ENCODE results near the gene CENPX.
A peak's percentile ranks its signal among the peaks of the same experiment; 100 is the strongest.
"Not testable (repeated sequence)": the region's sequence is repeated elsewhere in the genome, so short reads cannot be mapped to it uniquely, and the experiment has no call there.

CENPX gene

GRCh38 chr17:82038796-82039409, 16.2 kb upstream of the CENPX start:
- H3K27ac Mint-ChIP-seq, result peak overlapping the region; percentile 8
- not testable (repeated sequence) for H3K9me3 Mint-ChIP-seq; H3K4me3 Mint-ChIP-seq; DNase-seq (ENCODE audit: low spot score); H3K27me3 Mint-ChIP-seq (ENCODE audit: low read depth); H3K36me3 Mint-ChIP-seq (ENCODE audit: low read depth)
- peaks cover 19% of the 10 kb centered on the region for H3K4me1 Mint-ChIP-seq (ENCODE audit: low read depth)

DNA sequence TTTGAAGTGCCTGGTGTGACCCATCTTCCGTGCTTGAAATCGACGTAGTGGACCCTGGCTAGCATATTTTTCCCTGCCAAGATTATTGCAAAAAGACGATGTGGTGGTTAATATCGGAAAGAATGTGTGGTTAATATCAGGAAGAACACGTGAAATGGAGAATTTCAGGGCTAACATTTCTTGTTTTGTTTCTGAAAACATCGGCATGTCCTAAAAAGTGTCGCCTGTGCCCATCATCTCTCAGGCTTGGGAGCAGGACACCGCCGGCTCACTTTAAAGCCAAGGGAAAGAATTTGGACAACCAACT, 15.2 kb upstream of the CENPX start:
- Mint-ChIP-seq H3K27me3 (ENCODE audit: low read depth) (no peaks in the 10 kb centered on the region), H3K4me3 (peak overlapping the region; percentile 83), H3K36me3 (ENCODE audit: low read depth) (peaks cover 8% of the 10 kb centered on the region), H3K4me1 (ENCODE audit: low read depth) (peaks cover 19% of the 10 kb centered on the region), H3K27ac (peak overlapping the region; percentile 97), H3K9me3 (no peaks in the 10 kb centered on the region)
- DNase-seq (ENCODE audit: low spot score), result no peak

DNA sequence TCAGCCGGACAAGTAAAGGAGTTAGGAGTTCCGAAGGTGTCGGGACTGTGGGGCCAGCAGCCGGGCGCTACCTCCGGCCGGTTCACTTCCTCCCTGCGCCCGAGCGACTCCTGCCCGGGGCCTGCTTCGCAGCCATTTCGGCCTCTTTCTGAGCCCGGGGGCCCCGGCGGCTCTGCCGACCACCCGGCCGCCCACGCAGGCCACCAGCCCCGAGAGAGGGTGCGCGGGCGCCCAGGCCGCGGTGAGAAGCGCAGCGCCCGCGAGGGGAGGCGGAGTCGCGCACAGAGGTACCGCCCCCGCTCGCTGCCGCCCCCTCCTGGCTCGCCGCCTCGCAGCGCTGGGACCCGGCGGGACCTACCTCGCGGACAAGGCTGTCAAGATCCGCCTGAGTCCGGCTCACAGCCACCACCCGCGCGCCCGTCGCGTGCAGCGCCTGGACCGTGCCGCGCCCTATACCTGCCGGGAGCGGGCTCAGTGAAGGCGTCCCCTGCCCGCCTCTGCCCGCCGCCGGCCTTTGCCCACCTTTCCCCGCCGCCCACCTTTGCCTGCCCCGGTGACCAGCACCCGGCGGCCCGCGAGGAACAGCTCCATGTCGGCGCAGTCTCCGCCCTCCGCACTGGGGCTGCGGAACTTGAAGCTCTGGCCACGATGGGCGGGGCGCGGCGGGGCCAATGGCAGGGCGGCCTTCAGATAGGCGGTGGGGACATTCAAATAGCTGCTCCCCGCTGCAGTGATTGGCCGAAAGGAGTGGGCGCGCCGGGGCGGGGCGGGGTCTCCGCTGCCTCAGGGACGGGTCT, 14.6 kb upstream of the CENPX start, which contains the start of gene DCXR:
Gene DCXR, minus strand, starts transcription at position 606 of the 797 bp plus-strand sequence. Its CDS starts 15 bp downstream, at position 591.
- peak within 1 kb of the TSS; percentile 83 for H3K4me3 Mint-ChIP-seq
- peak within 1 kb of the TSS; percentile 97 for H3K27ac Mint-ChIP-seq
- DNase-seq (ENCODE audit: low spot score), result peak; percentile 98
- peaks cover 19% of the 10 kb centered on the region for H3K4me1 Mint-ChIP-seq (ENCODE audit: low read depth)
- peaks cover 9% of the 10 kb centered on the region for H3K36me3 Mint-ChIP-seq (ENCODE audit: low read depth)
- no peaks in the 10 kb centered on the region for H3K27me3 Mint-ChIP-seq (ENCODE audit: low read depth)
- no peaks in the 10 kb centered on the region for H3K9me3 Mint-ChIP-seq

GRCh38 chr17:82036634-82037091, 14.0 kb upstream of the CENPX start:
- peak overlapping the region; percentile 74 for H3K4me3 Mint-ChIP-seq

DNA sequence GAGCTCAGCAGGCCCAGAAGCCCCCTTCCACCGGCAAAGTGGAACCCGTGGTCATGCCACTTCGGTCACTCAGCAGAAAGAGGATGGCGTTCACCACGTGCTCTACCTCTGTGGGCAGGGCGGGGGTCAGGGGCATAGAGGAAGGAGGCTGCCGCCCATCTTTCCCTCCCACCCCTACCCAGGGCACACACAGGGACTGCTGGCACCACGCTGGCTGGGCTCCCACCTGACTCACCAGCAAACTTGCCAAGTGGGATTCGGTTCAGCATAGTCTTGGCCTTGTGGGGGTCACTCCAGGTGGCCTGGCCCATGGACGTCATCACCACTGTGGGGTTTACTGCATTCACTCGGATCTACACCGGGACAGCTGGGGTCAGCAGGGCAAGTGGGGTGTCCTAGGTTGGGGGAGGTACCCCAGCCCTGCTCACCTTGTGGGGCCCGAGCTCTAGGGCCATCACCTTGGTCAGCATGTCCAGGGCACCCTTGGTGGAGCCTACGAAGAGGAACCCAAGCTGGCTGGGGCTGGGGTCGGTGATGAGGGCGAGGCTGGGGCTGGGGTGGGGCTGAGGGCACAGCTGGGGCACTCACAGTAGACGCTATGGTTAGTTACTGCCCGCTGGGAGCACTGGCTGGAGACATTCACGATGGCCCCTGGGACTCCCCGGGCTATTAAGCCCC, 13.4 kb upstream of the CENPX start:
- peak overlapping the region; percentile 74 for H3K4me3 Mint-ChIP-seq
- no peaks in the 10 kb centered on the region for H3K27me3 Mint-ChIP-seq (ENCODE audit: low read depth)
- no peak for DNase-seq (ENCODE audit: low spot score)
- peaks cover 19% of the 10 kb centered on the region for H3K4me1 Mint-ChIP-seq (ENCODE audit: low read depth)
- no peaks in the 10 kb centered on the region for H3K9me3 Mint-ChIP-seq
- H3K36me3 Mint-ChIP-seq (ENCODE audit: low read depth), result peaks cover 9% of the 10 kb centered on the region
- no peak overlapping the region for H3K27ac Mint-ChIP-seq

More at GRCh38 chr17:82036634-82037091, 14.0 kb upstream of the CENPX start:
- Mint-ChIP-seq H3K27ac (no peak overlapping the region), H3K9me3 (no peaks in the 10 kb centered on the region), H3K27me3 (ENCODE audit: low read depth) (no peaks in the 10 kb centered on the region), H3K4me1 (ENCODE audit: low read depth) (peaks cover 19% of the 10 kb centered on the region), H3K36me3 (ENCODE audit: low read depth) (peaks cover 9% of the 10 kb centered on the region)
- no peak for DNase-seq (ENCODE audit: low spot score)

- peaks cover 19% of the 10 kb centered on the region for H3K4me1 Mint-ChIP-seq (ENCODE audit: low read depth)
- H3K9me3 Mint-ChIP-seq, result no peaks in the 10 kb centered on the region
- no peak for DNase-seq (ENCODE audit: low spot score)
- peaks cover 9% of the 10 kb centered on the region for H3K36me3 Mint-ChIP-seq (ENCODE audit: low read depth)
- no peak overlapping the region for H3K27ac Mint-ChIP-seq
- no peaks in the 10 kb centered on the region for H3K27me3 Mint-ChIP-seq (ENCODE audit: low read depth)
- peak overlapping the region; percentile 74 for H3K4me3 Mint-ChIP-seq
These were observed 12.8 kb upstream of the CENPX start for GRCh38 chr17:82035488-82035887.

- peaks cover 19% of the 10 kb centered on the region for H3K4me1 Mint-ChIP-seq (ENCODE audit: low read depth)
- DNase-seq (ENCODE audit: low spot score), result no peak
- no peaks in the 10 kb centered on the region for H3K27me3 Mint-ChIP-seq (ENCODE audit: low read depth)
- H3K9me3 Mint-ChIP-seq, result no peaks in the 10 kb centered on the region
- H3K4me3 Mint-ChIP-seq, result no peak overlapping the region
- no peak overlapping the region for H3K27ac Mint-ChIP-seq
- peaks cover 11% of the 10 kb centered on the region for H3K36me3 Mint-ChIP-seq (ENCODE audit: low read depth)
These were observed 11.8 kb upstream of the CENPX start for GRCh38 chr17:82034371-82035011.

- H3K9me3 Mint-ChIP-seq, result no peaks in the 10 kb centered on the region
- peaks cover 11% of the 10 kb centered on the region for H3K4me1 Mint-ChIP-seq (ENCODE audit: low read depth)
- H3K27me3 Mint-ChIP-seq (ENCODE audit: low read depth), result no peaks in the 10 kb centered on the region
- H3K27ac Mint-ChIP-seq, result no peak overlapping the region
- H3K4me3 Mint-ChIP-seq, result no peak overlapping the region
- DNase-seq (ENCODE audit: low spot score), result no peak
- H3K36me3 Mint-ChIP-seq (ENCODE audit: low read depth), result peaks cover 12% of the 10 kb centered on the region
These were observed 10.8 kb upstream of the CENPX start for GRCh38 chr17:82033359-82034085.

DNA sequence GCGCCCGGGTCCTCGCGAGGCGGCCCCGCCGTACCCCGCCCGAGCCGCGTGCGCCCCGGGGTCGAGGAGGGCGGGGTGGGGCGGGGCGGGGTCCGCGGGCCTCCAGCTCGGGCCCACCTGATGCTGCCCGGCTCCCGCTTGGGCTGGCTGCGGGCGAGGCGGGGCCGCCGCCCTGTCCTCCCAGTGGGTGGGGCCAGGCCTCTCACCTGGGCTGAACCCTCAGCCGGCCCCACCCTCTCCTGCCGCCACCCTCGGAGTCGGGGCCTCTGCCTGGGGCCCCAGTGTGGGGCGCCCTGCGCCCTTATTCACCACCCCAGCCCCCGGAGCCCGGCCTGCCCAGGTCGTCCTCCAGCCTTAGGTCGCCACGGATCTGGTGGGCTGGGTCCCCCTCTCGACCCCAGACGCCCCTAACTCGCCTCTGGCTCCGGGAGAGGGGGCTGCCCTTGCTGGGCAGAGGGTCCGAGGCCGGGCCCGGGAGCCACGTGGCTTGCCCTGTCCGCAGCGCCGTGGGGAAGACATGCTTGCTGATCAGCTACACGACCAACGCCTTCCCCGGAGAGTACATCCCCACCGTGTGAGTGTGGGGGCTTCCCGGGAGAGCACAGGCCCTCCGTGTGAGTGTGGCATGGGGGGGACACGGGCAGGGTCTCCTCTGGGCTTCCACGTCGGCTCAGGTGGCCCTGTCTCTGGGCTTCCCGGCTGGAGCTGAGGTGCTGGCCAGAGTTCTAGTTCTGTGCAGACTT, 9.4 kb upstream of the CENPX start:
- Mint-ChIP-seq H3K36me3 (ENCODE audit: low read depth) (peaks cover 15% of the 10 kb centered on the region), H3K4me3 (peak overlapping the region; percentile 70), H3K27ac (no peak overlapping the region), H3K4me1 (ENCODE audit: low read depth) (peaks cover 11% of the 10 kb centered on the region), H3K9me3 (no peaks in the 10 kb centered on the region), H3K27me3 (ENCODE audit: low read depth) (no peaks in the 10 kb centered on the region)
- DNase-seq (ENCODE audit: low spot score), result peak; percentile 46

GRCh38 chr17:82031303-82031884, 8.7 kb upstream of the CENPX start, which contains the start of gene RAC3:
RAC3 (plus strand) TSS chr17:82031678; CDS start chr17:82031762, 84 bp downstream.
- Mint-ChIP-seq H3K9me3 (no peaks in the 10 kb centered on the region), H3K4me3 (peak within 1 kb of the TSS; percentile 87), H3K4me1 (ENCODE audit: low read depth) (peaks cover 13% of the 10 kb centered on the region), H3K27ac (peak within 1 kb of the TSS; percentile 79), H3K27me3 (ENCODE audit: low read depth) (no peaks in the 10 kb centered on the region), H3K36me3 (ENCODE audit: low read depth) (peaks cover 15% of the 10 kb centered on the region)
- no peak for DNase-seq (ENCODE audit: low spot score)

DNA sequence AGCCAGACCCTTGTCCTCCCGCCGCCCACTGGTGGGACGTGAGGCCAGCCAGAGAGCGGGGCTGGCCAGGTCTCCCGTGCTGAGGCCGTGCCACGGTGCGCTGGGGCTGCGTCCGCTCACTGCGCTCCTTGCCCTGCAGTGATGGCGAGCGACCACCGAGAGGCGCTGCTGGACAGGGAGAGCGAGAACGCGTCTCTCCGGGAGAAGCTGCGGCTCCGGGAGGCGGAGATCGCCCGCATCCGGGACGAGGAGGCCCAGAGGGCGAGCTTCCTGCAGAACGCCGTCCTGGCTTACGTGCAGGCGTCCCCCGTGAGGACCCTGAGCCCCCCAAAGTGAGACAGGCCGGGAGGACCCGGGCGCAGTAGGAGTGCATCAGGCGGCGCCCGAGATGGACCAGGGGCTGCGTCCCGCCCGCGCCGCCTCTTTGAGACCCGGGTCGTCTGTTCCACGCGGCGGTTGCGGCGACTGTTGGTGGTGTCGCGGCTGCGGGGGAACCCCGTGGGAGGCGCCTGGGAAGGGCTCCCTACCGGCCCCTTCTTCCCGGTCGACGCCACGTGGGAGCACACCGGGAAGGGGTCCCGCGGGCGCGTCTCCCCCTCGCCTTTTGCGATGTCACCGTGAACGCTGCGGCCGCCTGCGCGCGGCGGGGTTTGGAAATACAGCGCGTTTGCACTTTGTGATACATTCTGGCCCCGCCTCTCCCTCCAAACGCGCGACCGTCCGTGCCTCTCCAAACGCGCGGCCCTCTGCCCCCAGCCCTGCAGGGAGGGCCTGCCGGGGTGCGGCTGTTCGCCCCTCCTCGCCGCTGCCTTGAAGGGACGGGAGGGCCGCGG, 8.0 kb upstream of the CENPX start:
- no peaks in the 10 kb centered on the region for H3K9me3 Mint-ChIP-seq
- H3K36me3 Mint-ChIP-seq (ENCODE audit: low read depth), result peaks cover 15% of the 10 kb centered on the region
- no peaks in the 10 kb centered on the region for H3K27me3 Mint-ChIP-seq (ENCODE audit: low read depth)
- peak overlapping the region; percentile 87 for H3K4me3 Mint-ChIP-seq
- DNase-seq (ENCODE audit: low spot score), result peak; percentile 85
- H3K4me1 Mint-ChIP-seq (ENCODE audit: low read depth), result peaks cover 10% of the 10 kb centered on the region
- peak overlapping the region; percentile 79 for H3K27ac Mint-ChIP-seq

GRCh38 chr17:82029990-82030469, 7.4 kb upstream of the CENPX start:
- no peak for DNase-seq (ENCODE audit: low spot score)
- H3K9me3 Mint-ChIP-seq, result no peaks in the 10 kb centered on the region
- peaks cover 7% of the 10 kb centered on the region for H3K4me1 Mint-ChIP-seq (ENCODE audit: low read depth)
- no peak overlapping the region for H3K4me3 Mint-ChIP-seq
- no peak overlapping the region for H3K27ac Mint-ChIP-seq
- H3K36me3 Mint-ChIP-seq (ENCODE audit: low read depth), result peaks cover 13% of the 10 kb centered on the region
- H3K27me3 Mint-ChIP-seq (ENCODE audit: low read depth), result no peaks in the 10 kb centered on the region
